Urinary bladder (tissue), 4 donors: ENCODE results near the gene DRICH1. TPM values are rescaled to one million over a fixed set of nuclear protein-coding genes. Genes with fewer than 3 reads are reported as not detected.
"Not testable (repeated sequence)": the region's sequence is repeated elsewhere in the genome, so short reads cannot be mapped to it uniquely, and the experiment has no call there.

Experiments
- DNase-seq: peaks from one replicate; pipeline ENCODE4 v3.0.0-alpha.2; 2015; ENCODE audit errors: extremely low spot score
- H3K27ac ChIP-seq: one replicate; pipeline ENCODE4 v1.5.1; 2013; ENCODE audit warnings: low read depth, mild to moderate bottlenecking, moderate library complexity
- H3K36me3 ChIP-seq: one replicate; pipeline ENCODE4 v1.6.1; 2013; ENCODE audit warnings: mild to moderate bottlenecking, moderate library complexity; ENCODE audit not compliant: insufficient read depth
- H3K4me1 ChIP-seq: one replicate; pipeline ENCODE4 v1.6.1; 2013; ENCODE audit warnings: mild to moderate bottlenecking, moderate library complexity; ENCODE audit not compliant: insufficient read depth
- H3K4me3 ChIP-seq: one replicate; pipeline ENCODE4 v1.5.1; 2013; ENCODE audit warnings: low read depth, low read length
- WGBS: extraction: QIAGEN DNeasy Blood & Tissue Kit; methylation state at CpG from one replicate; pipeline ENCODE4 v1.1.7; 2013; 5-methylcytosine and 5-hydroxymethylcytosine counted together
- polyA plus RNA-seq: library from polyadenylated mRNA; stranded (reverse); fragments of 200-250 nt; gene quantifications from one replicate; pipeline ENCODE4 v1.2.3, GENCODE V29; 2013
- total RNA-seq: library from RNA; depleted of rRNA; stranded (reverse); fragments of >200 nt; gene quantifications from one replicate; pipeline ENCODE4 v1.2.3, GENCODE V29; 2014
- donor health status: healthy with polysubstance abuse.
- donor health status: healthy.

DRICH1 gene
- total and polyA plus RNA-seq, 2 donors = 0.06 to 0.48 TPM

DNA sequence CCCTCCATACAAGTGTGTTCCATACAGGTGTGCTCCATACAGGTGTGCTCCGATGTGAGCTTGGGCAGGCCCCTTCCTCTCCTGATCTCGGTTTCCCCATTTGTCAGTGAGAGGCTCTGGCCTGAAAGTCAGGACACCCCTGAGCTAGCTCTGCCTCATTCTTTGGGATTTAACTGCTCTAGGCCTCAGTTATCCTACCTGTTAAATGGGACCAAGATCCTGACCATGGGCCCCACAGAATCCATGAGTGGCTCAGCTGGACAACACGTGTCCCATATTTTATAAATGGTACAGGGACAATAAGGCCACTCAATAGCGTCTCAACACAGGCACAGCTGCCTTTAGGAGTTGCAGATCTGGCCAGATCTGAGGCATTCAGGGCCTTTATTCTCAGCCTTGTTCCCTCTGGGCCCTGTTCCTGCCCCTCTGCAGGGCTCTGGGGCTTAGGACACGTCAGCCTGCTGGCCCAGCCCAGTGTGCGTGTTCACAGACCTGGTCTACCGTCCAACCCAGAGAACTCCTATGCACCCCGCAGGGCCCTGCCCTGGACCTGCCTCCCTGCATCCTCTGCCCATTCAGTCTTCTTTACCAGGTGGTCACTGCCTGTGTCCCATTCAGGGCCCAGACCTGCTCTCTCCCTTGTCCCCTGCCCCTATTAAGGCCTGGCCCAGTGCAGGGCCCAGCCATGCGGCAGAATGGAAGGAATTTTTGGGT lies 33.2 kb downstream of the DRICH1 start:
- no peak for DNase-seq
- WGBS = 97% methylated on average over 9 of the region's 9 CpGs
- H3K4me1 ChIP-seq = no peaks in the 10 kb centered on the region
- no peak overlapping the region for H3K4me3 ChIP-seq
- H3K27ac ChIP-seq = no peak overlapping the region
- no peaks in the 10 kb centered on the region for H3K36me3 ChIP-seq

DNA sequence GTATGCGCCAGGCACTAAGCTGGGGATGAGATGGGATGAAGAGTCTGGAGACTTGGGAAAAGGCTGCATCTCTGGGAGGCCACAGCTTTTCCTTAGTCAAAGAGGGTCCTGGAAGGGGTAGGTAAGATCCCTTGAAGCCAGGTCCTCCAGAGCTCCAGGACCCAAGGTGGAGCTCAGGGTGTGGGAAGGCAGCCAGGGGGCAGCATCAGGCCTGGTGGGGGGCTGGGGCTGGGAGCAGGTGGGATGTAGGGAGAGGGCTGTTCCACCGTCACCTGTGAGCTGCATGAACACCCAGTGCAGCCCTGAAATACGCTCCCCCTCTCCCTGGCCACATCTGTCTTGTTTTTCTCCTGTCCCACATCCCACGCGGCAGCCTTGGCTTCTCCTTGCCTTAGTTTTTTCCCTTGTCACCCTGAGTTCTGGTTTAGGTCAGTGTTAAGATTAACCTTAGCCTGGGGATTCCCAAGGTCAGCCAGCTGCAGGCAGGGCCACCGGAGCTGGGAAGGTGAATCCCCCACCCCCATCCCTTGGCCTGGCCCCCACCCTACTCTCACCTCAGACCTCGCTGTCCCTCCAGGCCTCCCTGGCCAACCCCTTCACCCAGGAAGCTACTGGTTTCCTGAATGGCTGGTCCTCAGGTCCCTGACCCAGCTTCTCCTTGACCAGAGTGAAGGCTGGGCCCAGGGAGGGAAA lies 34.4 kb downstream of the DRICH1 start:
- not testable (repeated sequence) for DNase-seq, H3K4me3 ChIP-seq, H3K4me1 ChIP-seq, H3K27ac ChIP-seq, H3K36me3 ChIP-seq
- 79% methylated on average over 5 of the region's 7 CpGs for WGBS

GRCh38 chr22:23595904-23596303 lies 36.2 kb downstream of the DRICH1 start:
- not testable (repeated sequence) for DNase-seq, H3K27ac ChIP-seq
- 53% methylated on average over 6 of the region's 6 CpGs for WGBS

DNA sequence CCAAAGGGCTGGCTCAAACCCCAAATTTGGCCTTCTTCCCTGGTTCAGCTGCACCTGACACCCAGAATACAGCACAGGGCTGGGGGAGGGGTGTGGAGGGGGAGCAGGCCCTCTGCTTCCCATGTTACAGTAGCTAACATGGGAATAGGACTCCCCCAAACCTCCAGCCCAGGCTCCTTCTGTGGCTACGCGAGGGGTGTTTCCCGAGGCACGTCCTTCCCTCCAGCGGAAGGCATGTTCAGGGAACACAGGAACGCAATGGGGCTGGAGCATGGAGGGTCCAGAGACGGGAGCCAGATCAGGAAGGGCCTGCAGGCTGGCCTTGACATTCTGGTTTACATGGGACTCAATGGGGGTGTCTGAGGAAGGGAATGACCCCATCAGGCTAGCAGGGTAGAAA lies 40.3 kb downstream of the DRICH1 start:
- Histone ChIP-seq H3K36me3 (no peaks in the 10 kb centered on the region), H3K27ac (no peak overlapping the region), H3K4me3 (no peak overlapping the region), H3K4me1 (no peaks in the 10 kb centered on the region)
- 93% methylated on average over 7 of the region's 7 CpGs for WGBS
- DNase-seq = no peak

More at GRCh38 chr22:23595904-23596303, 36.2 kb downstream of the DRICH1 start:
- not testable (repeated sequence) for H3K4me3 ChIP-seq, H3K36me3 ChIP-seq, H3K4me1 ChIP-seq

GRCh38 chr22:23591201-23591791 lies 40.8 kb downstream of the DRICH1 start:
- H3K36me3 ChIP-seq = no peaks in the 10 kb centered on the region
- no peak for DNase-seq
- no peak overlapping the region for H3K27ac ChIP-seq
- H3K4me3 ChIP-seq = no peak overlapping the region
- H3K4me1 ChIP-seq = no peaks in the 10 kb centered on the region
- 55% methylated on average over 11 of the region's 11 CpGs for WGBS

DNA sequence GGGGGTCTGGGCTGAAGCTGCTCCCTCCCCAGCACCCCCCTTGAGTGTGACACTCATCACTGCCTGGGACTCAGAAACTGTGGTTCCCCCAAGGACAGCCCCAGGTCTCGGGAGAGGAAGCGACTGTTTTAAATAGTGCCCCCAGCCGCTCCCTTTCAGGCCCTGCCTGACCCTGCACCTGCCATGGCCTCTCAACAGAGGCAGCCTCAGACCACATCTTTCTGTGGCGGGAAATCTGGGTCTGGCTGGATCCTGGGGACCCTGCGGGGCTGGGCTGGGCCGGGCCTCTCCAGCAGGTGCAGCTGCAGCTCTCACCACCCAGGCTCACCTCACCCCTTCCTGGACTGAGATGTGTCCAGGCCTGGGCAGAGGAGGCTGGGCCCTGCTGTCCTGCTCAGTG lies 48.3 kb downstream of the DRICH1 start:
- no peak for DNase-seq
- WGBS = 78% methylated on average over 6 of the region's 6 CpGs

DNA sequence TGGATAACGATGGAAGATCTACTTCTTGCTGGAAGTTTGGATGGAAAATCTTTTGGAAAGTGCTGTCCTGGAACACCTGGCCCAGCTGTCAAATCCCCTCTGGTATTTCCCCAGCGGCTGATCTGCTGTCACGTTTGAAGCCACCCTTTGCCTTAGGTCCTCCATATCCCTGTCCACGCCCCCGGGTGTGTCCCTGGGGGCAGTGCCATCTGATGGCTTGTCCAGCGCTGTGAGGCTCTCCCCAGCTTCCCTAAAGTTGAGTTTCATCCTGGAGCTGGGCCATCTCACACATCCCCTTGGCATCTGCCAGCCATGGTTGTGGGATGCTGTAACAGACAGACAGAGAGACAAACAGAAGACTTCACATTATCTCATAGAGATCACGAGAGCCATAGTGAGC lies 49.0 kb downstream of the DRICH1 start:
- Histone ChIP-seq H3K36me3 (no peaks in the 10 kb centered on the region), H3K27ac (no peak overlapping the region), H3K4me3 (no peak overlapping the region), H3K4me1 (no peaks in the 10 kb centered on the region)
- DNase-seq = no peak
- WGBS = 83% methylated on average over 7 of the region's 7 CpGs

More for the DNA sequence above, 48.3 kb downstream of the DRICH1 start:
- Histone ChIP-seq H3K4me3 (no peak overlapping the region), H3K27ac (no peak overlapping the region), H3K4me1 (no peaks in the 10 kb centered on the region), H3K36me3 (no peaks in the 10 kb centered on the region)

- no peak for DNase-seq
- no peaks in the 10 kb centered on the region for H3K36me3 ChIP-seq
- no peaks in the 10 kb centered on the region for H3K4me1 ChIP-seq
- H3K27ac ChIP-seq = no peak overlapping the region
- no peak overlapping the region for H3K4me3 ChIP-seq
- 76% methylated on average over 8 of the region's 8 CpGs for WGBS
Measured at GRCh38 chr22:23581260-23581650, 50.9 kb downstream of the DRICH1 start.

DNA sequence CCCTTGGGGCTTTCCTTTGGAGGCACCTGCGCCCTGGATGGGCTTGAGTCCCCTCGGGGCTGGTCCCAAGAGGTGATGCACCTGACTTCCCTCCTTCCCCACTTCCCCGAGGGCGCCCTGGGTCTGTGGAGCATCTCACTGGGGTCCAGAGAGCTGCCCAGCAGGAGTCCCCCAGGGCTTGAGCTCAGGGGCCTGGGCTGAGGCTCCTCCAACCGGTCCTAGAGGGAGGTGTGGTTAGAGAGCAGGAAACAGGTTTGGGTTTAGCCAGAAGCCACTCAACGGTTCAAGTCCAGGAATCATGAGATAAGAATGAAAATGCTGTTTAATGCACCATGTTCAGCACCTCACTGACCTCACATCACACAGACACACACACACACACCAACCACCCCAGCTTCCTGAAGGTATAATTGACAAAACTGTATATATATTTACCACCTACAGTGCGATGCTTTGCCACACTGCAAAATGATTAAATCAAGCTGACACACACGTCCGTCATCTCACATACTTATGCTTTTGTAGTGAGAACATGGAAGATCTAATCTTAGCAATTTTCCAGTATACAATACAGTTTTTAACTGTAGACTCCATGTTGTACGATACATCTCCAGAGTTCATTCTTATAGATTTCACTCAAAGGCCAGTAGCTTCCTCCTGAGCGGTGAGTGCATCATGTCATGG lies 51.4 kb downstream of the DRICH1 start:
- Histone ChIP-seq H3K4me3 (no peak overlapping the region), H3K4me1 (no peaks in the 10 kb centered on the region), H3K36me3 (no peaks in the 10 kb centered on the region), H3K27ac (no peak overlapping the region)
- 69% methylated on average over 11 of the region's 11 CpGs for whole genome bisulfite sequencing
- DNase-seq = no peak

DNA sequence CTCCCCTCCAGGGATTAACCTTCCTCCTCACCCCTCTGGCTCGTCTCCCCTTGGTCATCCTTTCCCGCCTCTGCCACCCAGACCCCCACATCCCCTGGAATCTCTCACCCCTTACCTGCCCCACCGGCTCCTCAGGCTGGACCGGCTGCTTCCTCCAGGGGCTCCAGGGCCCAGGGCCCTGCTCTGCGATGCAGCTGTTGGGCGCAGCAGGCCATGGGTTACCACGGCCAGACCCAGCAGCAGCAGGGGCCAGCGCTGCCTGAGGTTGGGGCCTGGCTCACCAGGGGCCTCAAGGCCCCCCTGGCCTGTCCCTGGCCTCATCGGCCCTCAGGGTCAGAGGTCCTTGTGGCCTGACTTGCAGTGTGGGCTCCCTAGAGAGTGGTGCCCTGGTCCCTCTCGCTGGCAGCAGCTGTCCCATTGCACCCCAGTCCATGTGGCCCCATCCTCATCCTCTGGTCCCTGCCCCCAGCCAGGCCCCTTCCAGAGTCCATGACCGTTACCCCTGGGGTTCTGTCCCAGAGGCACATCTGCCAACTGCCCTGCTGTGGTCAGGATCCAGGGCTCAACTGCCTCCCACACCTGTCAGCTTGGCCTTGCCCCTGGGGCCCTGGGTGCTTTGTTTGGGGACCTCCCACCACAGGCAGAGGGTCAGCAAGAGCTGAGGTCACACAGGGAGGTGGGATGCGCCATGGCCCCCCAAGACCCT lies 52.1 kb downstream of the DRICH1 start, which contains the start of gene IGLL1:
Gene IGLL1, minus strand, starts transcription at position 421 of the 706 bp plus-strand sequence. Its CDS starts 100 bp downstream, at position 321.
- no peak within 1 kb of the TSS for H3K27ac ChIP-seq
- 82% methylated on average over 12 of the region's 12 CpGs for WGBS
- H3K36me3 ChIP-seq = no peaks in the 10 kb centered on the region
- no peak for DNase-seq
- H3K4me1 ChIP-seq = no peaks in the 10 kb centered on the region
- no peak within 1 kb of the TSS for H3K4me3 ChIP-seq

GRCh38 chr22:23579280-23579679 lies 52.8 kb downstream of the DRICH1 start:
- H3K36me3 ChIP-seq = no peaks in the 10 kb centered on the region
- no peak for DNase-seq
- WGBS = 87% methylated on average over 5 of the region's 5 CpGs
- H3K4me3 ChIP-seq = no peak overlapping the region
- H3K4me1 ChIP-seq = no peaks in the 10 kb centered on the region
- H3K27ac ChIP-seq = no peak overlapping the region

- Histone ChIP-seq H3K4me1 (no peaks in the 10 kb centered on the region), H3K27ac (no peak overlapping the region), H3K4me3 (no peak overlapping the region), H3K36me3 (no peaks in the 10 kb centered on the region)
- no peak for DNase-seq
- WGBS = 75% methylated on average over 11 of the region's 11 CpGs
Measured at GRCh38 chr22:23578306-23578705, 53.8 kb downstream of the DRICH1 start.

DNA sequence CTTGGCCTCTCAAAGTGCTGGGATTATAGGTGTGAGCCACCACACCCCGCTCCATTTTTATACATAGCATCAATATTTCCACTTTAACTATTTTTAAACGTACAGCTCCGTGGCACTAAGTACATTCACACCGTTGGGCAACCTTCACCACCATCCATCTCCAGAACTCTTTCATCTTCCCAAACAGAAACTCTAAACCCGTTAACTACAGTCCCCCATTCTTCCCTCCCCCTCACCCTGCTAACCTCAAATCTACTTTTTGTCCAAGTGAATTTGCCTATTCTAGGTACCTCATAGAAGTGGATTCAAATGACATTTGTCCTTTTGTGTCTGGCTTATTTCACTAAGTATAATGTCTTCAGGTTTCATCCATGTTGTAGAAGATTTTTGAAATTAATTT lies 55.4 kb downstream of the DRICH1 start:
- DNase-seq = no peak
- WGBS = 67% methylated on average over 5 of the region's 5 CpGs
- no peaks in the 10 kb centered on the region for H3K4me1 ChIP-seq
- H3K4me3 ChIP-seq = no peak overlapping the region
- no peak overlapping the region for H3K27ac ChIP-seq
- no peaks in the 10 kb centered on the region for H3K36me3 ChIP-seq
